GM19328 (cell line): Measurements from ENCODE around the gene SLC45A3.

Source experiments
- ATAC-seq: cut with Tn5 transposase; IDR thresholded peaks from one replicate; pipeline ENCODE4 v1.9.1; 2021; ENCODE audit warnings: mild to moderate bottlenecking, moderate library complexity; ENCODE audit not compliant: unreplicated experiment

SLC45A3 gene

DNA sequence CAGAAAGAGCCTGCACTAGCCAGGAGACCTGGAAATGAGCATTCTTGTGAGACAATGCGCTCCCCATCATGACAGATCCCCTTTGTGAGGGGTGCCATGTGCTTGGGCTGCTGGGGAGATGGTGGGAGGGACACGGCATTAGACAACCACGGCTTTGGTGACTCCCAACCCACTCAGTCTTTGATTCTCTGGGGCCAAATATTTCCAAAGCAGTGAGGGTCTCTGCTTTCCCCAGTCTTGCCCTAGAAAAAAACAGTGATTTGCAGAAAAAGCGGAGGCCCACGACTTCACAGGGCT, 10.2 kb downstream of the SLC45A3 start:
- no peak for ATAC-seq

GRCh38 chr1:205669341-205670149, 10.8 kb downstream of the SLC45A3 start:
- no peak for ATAC-seq

DNA sequence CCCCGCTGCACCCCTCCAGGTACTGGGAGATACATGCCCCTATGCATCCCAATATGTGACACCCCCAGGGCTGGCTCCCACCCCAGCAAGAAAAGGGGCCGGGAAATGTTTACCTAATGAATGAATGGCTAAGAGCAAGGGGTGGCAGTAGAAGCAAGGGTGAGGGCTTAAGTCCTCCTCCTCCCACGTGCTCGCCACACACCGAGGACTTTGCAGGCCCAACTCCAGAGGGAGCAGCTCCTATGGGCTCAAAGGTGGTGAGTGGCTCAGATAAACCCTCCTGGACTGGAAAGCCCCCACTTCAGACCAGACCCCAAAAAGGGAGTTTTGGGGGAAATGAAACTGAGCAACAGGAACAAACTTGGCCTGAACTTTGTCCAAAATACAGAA, 11.4 kb downstream of the SLC45A3 start:
- no peak for ATAC-seq

DNA sequence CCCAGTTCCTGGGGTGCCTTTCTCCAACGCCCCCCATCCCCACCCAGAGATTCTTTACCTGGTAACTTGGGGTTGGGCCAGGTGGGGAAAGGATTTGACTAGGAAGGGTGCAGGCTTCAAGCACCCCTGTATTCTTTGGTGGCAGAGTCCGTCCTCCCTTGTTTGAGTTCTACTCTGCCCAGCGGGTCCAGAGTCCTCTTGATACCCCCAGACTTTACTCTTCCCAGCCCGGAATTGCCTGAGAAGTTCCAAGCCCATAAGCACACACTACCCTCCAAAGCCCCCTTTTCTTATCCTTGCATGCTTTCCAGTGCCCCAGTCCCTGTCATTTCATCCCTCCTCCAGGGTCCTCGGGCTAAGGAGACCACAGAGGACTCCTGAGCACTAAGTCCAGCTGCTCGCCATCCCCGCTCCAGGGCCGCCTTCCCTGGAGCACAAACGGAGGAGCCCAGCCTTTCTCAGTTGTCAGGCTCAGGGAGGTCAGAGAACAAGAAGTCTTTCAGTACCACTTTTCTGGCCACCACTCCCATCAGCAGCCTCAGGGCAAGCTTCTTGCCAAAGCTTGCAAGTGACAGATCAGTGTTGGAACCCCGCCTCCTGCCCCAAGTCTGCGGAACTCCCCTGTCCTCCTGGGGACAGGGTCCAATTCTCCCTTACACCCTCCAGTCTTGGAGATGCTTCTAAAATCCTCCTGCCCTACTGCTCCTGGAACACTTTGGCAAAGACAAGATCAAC, 12.2 kb downstream of the SLC45A3 start:
- ATAC-seq, result no peak

DNA sequence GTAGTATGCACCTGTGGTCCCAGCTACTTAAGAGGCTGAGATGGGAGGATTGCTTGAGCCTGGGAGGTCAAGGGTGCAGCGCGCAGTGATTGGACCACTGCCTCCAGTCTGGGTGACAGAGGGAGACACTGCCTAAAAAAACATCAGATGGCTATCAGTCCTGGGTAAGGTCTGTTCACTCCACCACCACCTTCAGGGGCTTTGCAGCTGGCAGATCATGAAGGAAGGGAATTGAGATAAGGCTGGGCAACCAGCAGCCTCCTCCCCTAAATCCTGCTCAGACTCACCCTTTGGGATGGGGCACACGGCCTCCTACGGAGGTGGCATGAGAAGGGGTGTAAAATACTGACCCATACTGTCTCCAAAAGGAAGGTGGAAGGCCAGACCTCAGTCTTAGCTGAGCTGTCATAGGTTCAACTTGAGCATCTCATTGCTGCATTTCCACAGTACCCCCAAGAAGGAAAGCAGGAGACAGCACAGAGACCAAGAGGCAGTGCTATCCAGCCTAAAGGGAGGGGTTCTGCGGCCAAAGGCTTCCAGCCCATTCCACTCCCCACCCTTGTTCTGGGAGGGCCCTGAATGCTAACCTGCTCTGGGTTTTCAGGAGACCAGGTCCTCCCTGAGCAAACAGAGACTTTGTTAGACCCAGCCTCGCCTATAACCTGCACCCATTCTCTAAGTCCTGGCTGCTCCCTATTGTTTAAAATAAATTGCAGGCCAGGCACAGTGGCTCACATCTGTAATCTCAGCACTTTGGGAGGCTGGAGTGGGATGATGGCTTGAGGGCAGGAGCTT, 13.7 kb downstream of the SLC45A3 start:
- ATAC-seq, result no peak

- ATAC-seq, result no peak
These were observed 14.9 kb downstream of the SLC45A3 start for GRCh38 chr1:205665201-205666045.

- ATAC-seq, result no peak
These were observed 15.8 kb downstream of the SLC45A3 start for GRCh38 chr1:205664399-205665017.

DNA sequence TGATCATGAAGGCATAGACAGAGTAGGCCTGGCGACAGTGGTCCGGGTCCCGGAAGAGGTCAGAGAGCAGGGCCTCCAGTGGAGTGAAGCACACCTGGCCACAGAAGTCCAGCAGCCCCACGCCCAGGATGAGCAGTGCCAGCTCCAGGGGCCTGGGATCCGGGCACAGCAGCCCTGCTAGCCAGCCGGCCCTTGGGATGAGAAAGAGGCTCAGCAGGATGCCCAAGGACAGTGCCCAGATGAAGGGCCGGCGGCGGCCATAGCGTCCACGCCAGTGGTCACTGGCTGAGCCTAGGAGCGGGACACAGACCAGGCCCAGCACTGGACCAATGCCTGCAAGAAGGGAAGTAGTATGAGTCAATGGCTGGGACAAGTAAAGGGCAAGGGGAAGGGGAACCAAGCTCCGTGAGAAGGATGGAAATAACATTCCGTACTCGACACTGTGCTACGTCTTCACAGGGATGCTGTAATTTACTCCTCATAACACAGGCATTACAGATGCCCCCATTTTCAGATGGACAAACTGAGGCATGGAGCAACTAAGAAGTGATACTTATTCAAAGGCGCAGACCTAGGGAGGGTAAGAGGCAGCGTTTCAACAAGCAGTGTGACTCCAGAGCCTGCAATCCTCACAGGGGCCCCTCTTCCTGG, 16.9 kb downstream of the SLC45A3 start:
- ATAC-seq, result no peak

- ATAC-seq, result no peak
These were observed 17.5 kb downstream of the SLC45A3 start for GRCh38 chr1:205662791-205663190.

- ATAC-seq, result no peak
These were observed 18.1 kb downstream of the SLC45A3 start for GRCh38 chr1:205662135-205662738.

DNA sequence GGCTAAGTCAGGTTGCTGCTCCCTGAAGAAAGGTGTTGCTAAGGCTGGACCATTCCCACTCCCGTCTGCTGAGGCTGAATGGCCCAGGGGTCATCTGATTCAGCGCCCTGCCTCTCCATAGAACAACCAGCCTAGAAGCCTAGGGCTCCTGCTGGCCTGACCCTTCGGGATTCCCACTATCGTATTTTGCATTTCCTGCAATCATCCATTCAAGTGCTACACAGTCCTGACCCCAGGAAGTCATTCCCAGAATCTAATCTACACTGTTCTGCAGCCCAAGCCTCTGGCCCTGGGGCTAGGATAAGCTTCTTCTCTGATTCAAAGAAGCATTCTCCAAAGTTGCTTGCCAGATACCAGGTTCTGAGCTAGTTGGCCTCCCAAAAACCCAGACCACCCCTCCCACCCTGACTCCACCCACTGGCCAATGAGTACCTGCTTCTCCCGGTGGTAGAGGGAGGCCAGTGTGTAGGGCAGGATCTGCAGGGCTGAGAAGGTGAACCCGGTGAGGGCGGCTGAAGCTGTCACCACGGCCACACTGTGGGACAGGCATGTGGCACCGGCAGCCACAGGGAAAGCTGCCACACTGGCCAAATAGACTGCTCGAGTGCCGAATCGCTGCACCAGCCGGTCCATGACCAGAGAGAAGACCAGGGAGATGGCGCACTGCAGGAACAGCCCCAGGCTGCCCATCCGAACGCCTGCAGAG, 18.7 kb downstream of the SLC45A3 start:
- ATAC-seq, result no peak

- ATAC-seq, result no peak
These were observed 19.9 kb downstream of the SLC45A3 start for GRCh38 chr1:205660361-205660760.

DNA sequence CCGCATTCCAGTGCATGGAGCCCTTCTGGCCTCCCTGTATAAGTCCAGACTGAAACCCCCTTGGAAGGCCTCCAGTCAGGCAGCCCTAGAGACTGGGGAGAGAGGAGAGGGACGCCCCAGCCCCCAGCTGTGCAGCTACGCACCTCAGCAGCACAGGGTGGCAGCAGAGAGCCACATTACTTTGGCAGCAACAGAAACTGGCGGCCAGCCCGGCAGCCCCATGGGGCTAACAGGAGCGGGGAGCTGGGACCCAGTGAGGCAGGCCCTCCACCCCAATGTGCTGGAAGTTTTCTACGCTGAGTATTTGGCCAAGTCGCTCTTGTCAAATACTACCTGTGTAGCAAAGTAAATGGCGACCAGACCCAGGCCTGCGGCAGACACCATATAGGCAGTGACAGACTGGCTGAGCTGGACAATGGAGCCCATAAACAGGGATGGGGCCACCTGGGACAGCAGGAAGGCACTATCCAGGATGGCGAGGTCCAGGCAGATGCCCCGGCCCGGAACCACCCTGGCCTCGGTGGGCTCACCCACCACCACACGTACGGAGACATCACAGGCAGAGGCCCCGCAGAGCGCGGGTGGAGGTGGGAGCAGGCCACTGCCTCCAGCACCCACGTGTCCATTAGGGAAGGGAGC, 21.2 kb downstream of the SLC45A3 start:
- ATAC-seq, result no peak

- ATAC-seq, result no peak
These were observed 24.1 kb downstream of the SLC45A3 start for GRCh38 chr1:205656236-205656635.

DNA sequence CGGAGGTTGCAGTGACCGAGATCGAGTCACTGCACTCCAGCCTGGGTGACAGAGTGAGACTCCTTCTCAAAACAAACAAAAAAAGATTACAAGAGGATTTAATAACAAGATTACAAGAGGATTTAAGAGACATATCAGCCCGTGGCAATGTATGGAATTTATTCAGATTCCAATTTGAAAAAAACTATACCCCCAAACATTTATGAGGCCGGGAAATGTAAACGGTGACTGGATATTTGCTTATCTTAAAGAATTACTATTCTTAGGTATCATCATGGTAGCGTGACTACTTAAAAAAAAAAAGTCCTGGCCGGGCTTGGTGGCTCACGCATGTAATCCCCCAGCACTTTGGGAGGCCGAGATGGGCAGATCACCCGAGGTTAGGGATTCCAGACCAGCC, 27.3 kb downstream of the SLC45A3 start:
- no peak for ATAC-seq

- ATAC-seq, result no peak
These were observed 30.1 kb downstream of the SLC45A3 start for GRCh38 chr1:205650241-205650640.

GRCh38 chr1:205645519-205645918, 34.8 kb downstream of the SLC45A3 start:
- no peak for ATAC-seq

GRCh38 chr1:205642679-205643307, 37.5 kb downstream of the SLC45A3 start:
- no peak for ATAC-seq
